CD4-positive, CD25-positive, alpha-beta regulatory T cell (primary cell): ENCODE results near the gene APOE. TPM values are rescaled to one million over a fixed set of nuclear protein-coding genes. Genes with fewer than 3 reads are reported as not detected.

ENCODE experiments used
- ATAC-seq, 2 donors: fragments of 150-1000 bp; cut with Tn5 transposase; one replicate each; pipeline ENCODE4 v1.10.0; 2021; ENCODE audit warnings: low read depth in 2 of 2, moderate number of reproducible peaks in 2 of 2, moderate library complexity in 1 of 2
- DNase-seq, 3 donors: peaks; one replicate each; pipeline versions ENCODE4 v3.0.0 to v3.0.0-alpha.2; 2012 to 2022; ENCODE audit warnings: mixed read lengths in 1 of 3
- H3K27ac ChIP-seq: one replicate; pipeline ENCODE4 v1.7.0; 2013; ENCODE audit warnings: mild to moderate bottlenecking, low read length; ENCODE audit not compliant: insufficient read depth, poor library complexity, severe bottlenecking
- H3K27me3 ChIP-seq: one replicate; pipeline ENCODE4 v1.7.0; 2013; ENCODE audit warnings: low read length; ENCODE audit not compliant: control insufficient read depth, insufficient read depth
- H3K36me3 ChIP-seq: one replicate; pipeline ENCODE4 v1.7.0; 2013; ENCODE audit warnings: mild to moderate bottlenecking, low read length, moderate library complexity; ENCODE audit not compliant: control insufficient read depth, insufficient read depth
- H3K4me1 ChIP-seq: 2 replicates; pipeline ENCODE4 v1.7.0; 2013; ENCODE audit warnings: mild to moderate bottlenecking, low read length; ENCODE audit not compliant: insufficient read depth, control insufficient read depth, poor library complexity, severe bottlenecking
- H3K4me3 ChIP-seq: one replicate; pipeline ENCODE4 v1.7.0; 2013; ENCODE audit warnings: low read depth, mild to moderate bottlenecking, low read length, moderate library complexity
- H3K9me3 ChIP-seq, 2 experiments: 1 replicate in 1 of 2; 2 replicates in 1 of 2; pipeline ENCODE4 v1.7.0; 2013; ENCODE audit warnings: low read length in 2 of 2, mild to moderate bottlenecking in 1 of 2, moderate library complexity in 1 of 2; ENCODE audit not compliant: control insufficient read depth in 2 of 2
- H3K27ac Mint-ChIP-seq, 3 donors: one replicate each; pipeline ENCODE4 v1.8.0; 2020 to 2022; ENCODE audit warnings: mild to moderate bottlenecking in 3 of 3, mixed read lengths in 3 of 3, moderate library complexity in 2 of 3
- H3K27me3 Mint-ChIP-seq: one replicate; pipeline ENCODE4 v1.8.0; 2022; ENCODE audit warnings: mild to moderate bottlenecking, mixed read lengths
- H3K36me3 Mint-ChIP-seq: one replicate; pipeline ENCODE4 v1.8.0; 2020; ENCODE audit warnings: mixed read lengths
- H3K4me1 Mint-ChIP-seq, 4 donors: one replicate each; pipeline ENCODE4 v1.8.0; 2020 to 2022; ENCODE audit warnings: mixed read lengths in 4 of 4, mild to moderate bottlenecking in 1 of 4
- H3K4me3 Mint-ChIP-seq, 4 donors: one replicate each; pipeline ENCODE4 v1.8.0; 2020 to 2022; ENCODE audit warnings: mild to moderate bottlenecking in 4 of 4, mixed read lengths in 4 of 4, moderate library complexity in 3 of 4
- H3K9me3 Mint-ChIP-seq, 7 donors: one replicate each; pipeline ENCODE4 v1.8.0; 2020 to 2022; ENCODE audit warnings: mixed read lengths in 7 of 7, mild to moderate bottlenecking in 3 of 7, moderate library complexity in 2 of 7
- polyA plus RNA-seq, 4 donors: library from polyadenylated mRNA; unstranded; fragments of 300-500 nt; fragmentation: Illumina TruSeq; gene quantifications; one replicate each; pipeline ENCODE4 v1.2.3, GENCODE V29; 2021
- total RNA-seq: library from RNA; stranded (reverse); gene quantifications from one replicate; pipeline ENCODE4 v1.2.3, GENCODE V29; 2022

APOE gene
- total and polyA plus RNA-seq, 5 donors from 2014 or later, result 1.4 TPM; not detected in 4

GRCh38 chr19:44951179-44952159 lies 45.9 kb downstream of the APOE start:
- no peak for ATAC-seq
- H3K9me3 ChIP-seq, result no peaks in the 10 kb centered on the region

GRCh38 chr19:44954278-44954648 lies 48.7 kb downstream of the APOE start:
- H3K9me3 Mint-ChIP-seq, result no peaks in the 10 kb centered on the region
- H3K27ac Mint-ChIP-seq, result peak overlapping the region; percentile 97 to 99 (median 97)
- H3K4me1 Mint-ChIP-seq, result peaks cover 0 to 54% (median 29%) of the 10 kb centered on the region in 4 donors
- H3K4me3 Mint-ChIP-seq, result peak overlapping the region; percentile 94 to 97 (median 96)
- H3K27ac ChIP-seq, result peak overlapping the region; percentile 89
- ATAC-seq, result peak; percentile 1 to 2
- H3K27me3 Mint-ChIP-seq, result peaks cover 4% of the 10 kb centered on the region
- no peak for DNase-seq
- no peaks in the 10 kb centered on the region for H3K36me3 Mint-ChIP-seq
- no peaks in the 10 kb centered on the region for H3K27me3 ChIP-seq
- peaks cover 37% of the 10 kb centered on the region for H3K4me1 ChIP-seq
- no peaks in the 10 kb centered on the region for H3K9me3 ChIP-seq
- peak overlapping the region; percentile 98 for H3K4me3 ChIP-seq
- H3K36me3 ChIP-seq, result peaks cover 9% of the 10 kb centered on the region

More at GRCh38 chr19:44951179-44952159, 45.9 kb downstream of the APOE start:
- H3K36me3 ChIP-seq, result peaks cover 9% of the 10 kb centered on the region
- DNase-seq, result peak; percentile 55 to 79 (median 77)
- Mint-ChIP-seq H3K36me3 (no peaks in the 10 kb centered on the region), H3K9me3 (no peaks in the 10 kb centered on the region), H3K4me3 (peak overlapping the region in 3 of 4 donors; percentile 16 to 55 (median 43)), H3K4me1 (peaks cover 0 to 31% (median 16%) of the 10 kb centered on the region in 4 donors), H3K27me3 (peaks cover 4% of the 10 kb centered on the region), H3K27ac (peak overlapping the region in 2 of 3 donors; percentile 25 to 68)
- H3K27me3 ChIP-seq, result no peaks in the 10 kb centered on the region
- no peak overlapping the region for H3K4me3 ChIP-seq
- H3K4me1 ChIP-seq, result peaks cover 21% of the 10 kb centered on the region
- no peak overlapping the region for H3K27ac ChIP-seq

- DNase-seq (peak; percentile 94 to 98 (median 97)), ATAC-seq (peak; percentile 93 to 95)
- Mint-ChIP-seq H3K4me1 (peaks cover 0 to 60% (median 33%) of the 10 kb centered on the region in 4 donors), H3K36me3 (no peaks in the 10 kb centered on the region), H3K27ac (peak within 1 kb of the TSS; percentile 97 to 99 (median 97)), H3K4me3 (peak within 1 kb of the TSS; percentile 95 to 97 (median 96)), H3K27me3 (peaks cover 4% of the 10 kb centered on the region), H3K9me3 (no peaks in the 10 kb centered on the region)
- Histone ChIP-seq H3K27ac (peak within 1 kb of the TSS; percentile 89), H3K36me3 (peaks cover 12% of the 10 kb centered on the region), H3K4me3 (peak within 1 kb of the TSS; percentile 98), H3K9me3 (no peaks in the 10 kb centered on the region), H3K27me3 (no peaks in the 10 kb centered on the region), H3K4me1 (peaks cover 37% of the 10 kb centered on the region)
These were observed 49.3 kb downstream of the APOE start, which contains the start of gene CLPTM1 for GRCh38 chr19:44954649-44955504. CLPTM1 (plus strand) TSS chr19:44955380; CDS start chr19:44955396, 16 bp downstream.

- Mint-ChIP-seq H3K4me1 (peaks cover 0 to 68% (median 41%) of the 10 kb centered on the region in 4 donors), H3K4me3 (peak overlapping the region; percentile 95 to 97 (median 96)), H3K36me3 (peaks cover 5% of the 10 kb centered on the region), H3K9me3 (no peaks in the 10 kb centered on the region), H3K27ac (peak overlapping the region; percentile 56 to 99 (median 93)), H3K27me3 (peaks cover 4% of the 10 kb centered on the region)
- H3K4me3 ChIP-seq, result peak overlapping the region; percentile 86
- no peaks in the 10 kb centered on the region for H3K9me3 ChIP-seq
- ATAC-seq (peak in 1 of 2 donors; percentile 1), DNase-seq (peak in 1 of 3 donors; percentile 4)
- no peaks in the 10 kb centered on the region for H3K27me3 ChIP-seq
- H3K36me3 ChIP-seq, result peaks cover 8% of the 10 kb centered on the region
- H3K27ac ChIP-seq, result peak overlapping the region; percentile 89
- H3K4me1 ChIP-seq, result peaks cover 37% of the 10 kb centered on the region
These were observed 50.2 kb downstream of the APOE start for GRCh38 chr19:44955505-44956439.

GRCh38 chr19:44957526-44957925 lies 51.9 kb downstream of the APOE start:
- Mint-ChIP-seq H3K27ac (peak overlapping the region in 1 of 3 donors; percentile 99), H3K4me1 (peaks cover 0 to 67% (median 44%) of the 10 kb centered on the region in 4 donors), H3K9me3 (no peaks in the 10 kb centered on the region), H3K27me3 (peaks cover 4% of the 10 kb centered on the region), H3K36me3 (peaks cover 13% of the 10 kb centered on the region), H3K4me3 (peak overlapping the region in 3 of 4 donors; percentile 62 to 96 (median 68))
- Histone ChIP-seq H3K9me3 (no peaks in the 10 kb centered on the region), H3K36me3 (peaks cover 22% of the 10 kb centered on the region), H3K4me1 (peaks cover 37% of the 10 kb centered on the region), H3K4me3 (no peak overlapping the region), H3K27ac (no peak overlapping the region), H3K27me3 (no peaks in the 10 kb centered on the region)
- no peak for DNase-seq
- ATAC-seq, result no peak

- Histone ChIP-seq H3K9me3 (no peaks in the 10 kb centered on the region), H3K36me3 (peaks cover 26% of the 10 kb centered on the region), H3K4me3 (no peak overlapping the region), H3K27ac (no peak overlapping the region), H3K4me1 (peaks cover 37% of the 10 kb centered on the region), H3K27me3 (no peaks in the 10 kb centered on the region)
- H3K27me3 Mint-ChIP-seq, result peaks cover 4% of the 10 kb centered on the region
- ATAC-seq, result no peak
- no peak for DNase-seq
- H3K9me3 Mint-ChIP-seq, result no peaks in the 10 kb centered on the region
- H3K4me3 Mint-ChIP-seq, result peak overlapping the region in 2 of 4 donors; percentile 42 to 68
- H3K36me3 Mint-ChIP-seq, result peaks cover 15% of the 10 kb centered on the region
- H3K4me1 Mint-ChIP-seq, result peaks cover 0 to 67% (median 44%) of the 10 kb centered on the region in 4 donors
- H3K27ac Mint-ChIP-seq, result peak overlapping the region in 1 of 3 donors; percentile 26
These were observed 52.5 kb downstream of the APOE start for GRCh38 chr19:44958090-44958489.
